ENCODE results near the gene CCL7.

GRCh38 chr17:34285286-34285792 is 15.3 kb downstream of the CCL7 start, which contains the start of gene CCL11:
- no peak for TF ChIP-seq CTCF (conservative IDR thresholded peaks at IDR 0.05; ENCODE audit: low read length)
- no peak for TF ChIP-seq EZH2phosphoT487 (IDR thresholded peaks at IDR 0.05; ENCODE audit: borderline replicate concordance, low read depth, low read length)

All from OCI-LY7 (cell line).